Suprapubic skin (tissue), 3 donors: Measurements from ENCODE around the gene PITX3.

ENCODE experiments used
- POLR2AphosphoS5 ChIP-seq, 3 donors: sonication (generic); formaldehyde crosslinking; IDR thresholded peaks; one replicate each; pipeline ENCODE4 v1.6.1; 2017; ENCODE audit warnings: antibody characterized with exemption in 3 of 3
- TF ChIP-seq, protein P1 (sequence below), 2 donors: fragments of 200-600 bp in 1 of 2; fragments of 450-650 bp in 1 of 2; sonication (generic) in 1 of 2; IDR thresholded peaks; one replicate each; pipeline ENCODE4 v1.5.1; 2016 to 2019; ENCODE audit warnings: antibody characterized with exemption in 2 of 2, mild to moderate bottlenecking in 1 of 2, moderate library complexity in 1 of 2

DNA sequence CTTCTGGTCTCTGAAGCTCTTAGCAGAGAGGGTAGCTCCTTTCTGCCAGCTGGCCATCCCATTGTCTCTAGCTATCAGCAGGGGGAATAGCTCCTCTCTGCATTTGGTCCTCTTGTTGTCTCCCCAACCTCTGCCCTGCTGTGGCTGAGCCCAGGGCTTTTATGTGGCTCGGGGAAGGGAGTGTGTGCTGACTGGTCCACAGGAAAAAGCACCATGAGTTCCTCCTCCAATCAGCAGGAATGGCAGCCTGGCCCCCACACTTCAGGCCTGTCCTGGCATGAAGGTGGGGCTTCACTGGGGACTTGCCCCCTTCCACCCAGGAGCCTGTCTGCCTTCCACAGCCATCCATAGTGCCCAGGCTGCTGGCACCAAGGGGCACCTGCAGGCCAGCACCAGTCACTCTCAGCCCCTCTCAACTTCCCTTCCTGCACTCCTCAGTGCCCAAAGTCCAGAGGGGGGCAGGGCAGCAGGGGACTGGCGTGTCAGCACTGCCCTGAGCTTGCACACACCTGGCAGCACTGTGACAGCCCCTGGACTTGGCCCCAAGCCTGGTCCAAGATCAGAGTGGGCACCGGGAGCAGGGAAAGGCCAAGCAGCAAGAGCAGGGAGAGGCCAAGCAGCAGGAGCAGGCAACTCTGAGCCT is 52.9 kb downstream of the PITX3 start:
- TF ChIP-seq, protein P1, sequence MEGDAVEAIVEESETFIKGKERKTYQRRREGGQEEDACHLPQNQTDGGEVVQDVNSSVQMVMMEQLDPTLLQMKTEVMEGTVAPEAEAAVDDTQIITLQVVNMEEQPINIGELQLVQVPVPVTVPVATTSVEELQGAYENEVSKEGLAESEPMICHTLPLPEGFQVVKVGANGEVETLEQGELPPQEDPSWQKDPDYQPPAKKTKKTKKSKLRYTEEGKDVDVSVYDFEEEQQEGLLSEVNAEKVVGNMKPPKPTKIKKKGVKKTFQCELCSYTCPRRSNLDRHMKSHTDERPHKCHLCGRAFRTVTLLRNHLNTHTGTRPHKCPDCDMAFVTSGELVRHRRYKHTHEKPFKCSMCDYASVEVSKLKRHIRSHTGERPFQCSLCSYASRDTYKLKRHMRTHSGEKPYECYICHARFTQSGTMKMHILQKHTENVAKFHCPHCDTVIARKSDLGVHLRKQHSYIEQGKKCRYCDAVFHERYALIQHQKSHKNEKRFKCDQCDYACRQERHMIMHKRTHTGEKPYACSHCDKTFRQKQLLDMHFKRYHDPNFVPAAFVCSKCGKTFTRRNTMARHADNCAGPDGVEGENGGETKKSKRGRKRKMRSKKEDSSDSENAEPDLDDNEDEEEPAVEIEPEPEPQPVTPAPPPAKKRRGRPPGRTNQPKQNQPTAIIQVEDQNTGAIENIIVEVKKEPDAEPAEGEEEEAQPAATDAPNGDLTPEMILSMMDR (IDR thresholded peaks at IDR 0.05): no peak
- TF ChIP-seq POLR2AphosphoS5 (IDR thresholded peaks at IDR 0.05): no peak
